Kidney (tissue), 22 donors: ENCODE data around the gene DEFB119. TPM values are rescaled to one million over a fixed set of nuclear protein-coding genes. Genes with fewer than 3 reads are reported as not detected.
"Not testable (repeated sequence)": the region's sequence is repeated elsewhere in the genome, so short reads cannot be mapped to it uniquely, and the experiment has no call there.

ENCODE experiments used
- DNase-seq, 5 donors: peaks; one replicate each; pipeline ENCODE4 v3.0.0-alpha.2; 2013 to 2020
- FAIRE-seq: peaks from 2 replicates; lab custom pipeline; 2012; peaks lifted over from hg19 to GRCh38; lab: Jason Lieb, UNC
- H3K27ac ChIP-seq, 2 donors: one replicate each; pipeline ENCODE4 v1.7.0; 2013; ENCODE audit warnings: low read depth in 2 of 2, low read length in 2 of 2, inconsistent platforms in 1 of 2
- H3K27me3 ChIP-seq: one replicate; pipeline ENCODE4 v1.7.1; 2013; ENCODE audit warnings: low read length, inconsistent platforms; ENCODE audit not compliant: control insufficient read depth, insufficient read depth
- H3K36me3 ChIP-seq, 3 donors: one replicate each; pipeline versions ENCODE4 v1.7.0 to v1.7.1; 2013; ENCODE audit warnings: low read length in 3 of 3, control low read depth in 1 of 3, inconsistent platforms in 1 of 3; ENCODE audit not compliant: insufficient read depth in 3 of 3, control insufficient read depth in 2 of 3
- H3K4me1 ChIP-seq, 3 donors: one replicate each; pipeline versions ENCODE4 v1.7.0 to v1.7.1; 2013; ENCODE audit warnings: low read length in 3 of 3, inconsistent platforms in 1 of 3, low read depth in 1 of 3; ENCODE audit not compliant: control insufficient read depth in 2 of 3, insufficient read depth in 2 of 3
- H3K4me3 ChIP-seq, 3 donors: one replicate each; pipeline versions ENCODE4 v1.7.0 to v1.8.1; 2013; ENCODE audit warnings: low read length in 3 of 3, control low read depth in 1 of 3, inconsistent platforms in 1 of 3
- H3K9ac ChIP-seq, 3 donors: one replicate each; pipeline versions ENCODE4 v1.7.0 to v1.7.1; 2013; ENCODE audit warnings: low read length in 3 of 3, control low read depth in 1 of 3, inconsistent platforms in 1 of 3
- H3K9me3 ChIP-seq, 3 donors: one replicate each; pipeline versions ENCODE4 v1.7.0 to v1.7.1; 2013; ENCODE audit warnings: low read length in 3 of 3, control low read depth in 1 of 3, inconsistent platforms in 1 of 3; ENCODE audit not compliant: control insufficient read depth in 2 of 3, insufficient read depth in 1 of 3
- intact Hi-C: fragments of 100-400 bp; cut with DNase I; formaldehyde crosslinking; loops from one replicate; pipeline ENCODE4 v1.11.1; 2022
- long read RNA-seq, 10 donors: library from polyadenylated mRNA in 1 of 10; unstranded in 1 of 10; transcript quantifications; one replicate each; pipeline ENCODE4 v2.0.0 and lab custom pipeline, GENCODE V29; 2021 to 2026
- polyA plus RNA-seq: library from polyadenylated mRNA; stranded (reverse); fragments of 350-450 nt; fragmentation: Illumina TruSeq; extraction: RNeasy Lipid Tissue Mini Kit (QIAGEN cat#74804); gene quantifications from one replicate; pipeline ENCODE4 v1.2.3, GENCODE V29; 2014; ENCODE audit warnings: low read depth, low replicate concordance; ENCODE audit not compliant: insufficient read depth
- total RNA-seq: library from RNA; stranded (reverse); fragmentation: NEBNext Ultra II Directional; extraction: Animal tissue kit (Norgen Biotek cat#: 25700); gene quantifications from one replicate; pipeline ENCODE4 v1.2.1, GENCODE V29; 2021
- TF ChIP-seq, protein P1 (sequence below): IDR thresholded peaks from 3 replicates; pipeline ENCODE4 v1.5.1; 2012; ENCODE audit warnings: mild to moderate bottlenecking, moderate library complexity, borderline replicate concordance; ENCODE audit not compliant: insufficient read depth; ENCODE audit errors: extremely low read depth
- donor health status: control.
- donor health status: control.
- donor health status: control.
- donor health status: control.
- donor health status: control.
- donor health status: DM: yes; HTN: yes; CAD: no.
- donor health status: Normal renal cell carcinoma (clear cell type).

DEFB119 gene, protein sequence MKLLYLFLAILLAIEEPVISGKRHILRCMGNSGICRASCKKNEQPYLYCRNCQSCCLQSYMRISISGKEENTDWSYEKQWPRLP
- total RNA-seq (not detected), polyA plus RNA-seq (not detected)
- long read RNA-seq, donor 1 = 0 reads
- long read RNA-seq, donor 2 = 0 reads
- long read RNA-seq, donor 3, partial matches to known transcripts = 140 of 188 reads
- long read RNA-seq, donor 3, other reads (novel, unspliced or antisense) = 48 of 188 reads
- long read RNA-seq, donor 4 = 0 reads
- long read RNA-seq, donor 5 = 0 reads
- long read RNA-seq, donor 6 = 0 reads
- long read RNA-seq, donor 7 = 0 reads
- long read RNA-seq, donor 8 = 0 reads
- long read RNA-seq, donor 9 = 0 reads
- long read RNA-seq, donor 10 = 0 reads

DNA sequence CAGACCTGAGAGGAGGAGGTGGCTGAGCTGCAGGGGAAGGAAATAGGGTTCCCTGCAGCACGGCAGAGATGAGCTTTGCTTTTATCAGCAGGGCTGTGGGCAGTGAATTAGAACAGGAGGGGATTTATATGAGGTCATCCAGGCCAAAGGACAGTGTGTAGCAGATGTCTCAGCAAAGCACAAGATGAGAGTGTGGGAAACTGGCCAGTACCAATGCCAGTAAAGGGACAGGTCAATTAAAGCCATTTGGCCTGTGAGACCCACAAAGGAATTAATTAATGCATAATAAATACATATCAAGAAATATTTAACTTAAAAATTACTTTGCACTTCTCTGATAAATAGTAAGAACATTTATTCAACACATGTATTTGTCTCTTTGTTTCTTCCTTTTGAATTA, at the start of gene DEFB119:
Gene DEFB119, minus strand, starts transcription at position 101 of the 400 bp plus-strand sequence. CDS start 107 bp downstream, outside the sequence.
- no peaks in the 10 kb centered on the region for H3K4me1 ChIP-seq
- no peak within 1 kb of the TSS for H3K27ac ChIP-seq
- no peak within 1 kb of the TSS for H3K4me3 ChIP-seq
- H3K27me3 ChIP-seq = no peaks in the 10 kb centered on the region
- intact Hi-C loops = no loop called here
- FAIRE-seq (no peak), DNase-seq (no peak)
- no peaks in the 10 kb centered on the region for H3K36me3 ChIP-seq
- TF ChIP-seq, protein P1, sequence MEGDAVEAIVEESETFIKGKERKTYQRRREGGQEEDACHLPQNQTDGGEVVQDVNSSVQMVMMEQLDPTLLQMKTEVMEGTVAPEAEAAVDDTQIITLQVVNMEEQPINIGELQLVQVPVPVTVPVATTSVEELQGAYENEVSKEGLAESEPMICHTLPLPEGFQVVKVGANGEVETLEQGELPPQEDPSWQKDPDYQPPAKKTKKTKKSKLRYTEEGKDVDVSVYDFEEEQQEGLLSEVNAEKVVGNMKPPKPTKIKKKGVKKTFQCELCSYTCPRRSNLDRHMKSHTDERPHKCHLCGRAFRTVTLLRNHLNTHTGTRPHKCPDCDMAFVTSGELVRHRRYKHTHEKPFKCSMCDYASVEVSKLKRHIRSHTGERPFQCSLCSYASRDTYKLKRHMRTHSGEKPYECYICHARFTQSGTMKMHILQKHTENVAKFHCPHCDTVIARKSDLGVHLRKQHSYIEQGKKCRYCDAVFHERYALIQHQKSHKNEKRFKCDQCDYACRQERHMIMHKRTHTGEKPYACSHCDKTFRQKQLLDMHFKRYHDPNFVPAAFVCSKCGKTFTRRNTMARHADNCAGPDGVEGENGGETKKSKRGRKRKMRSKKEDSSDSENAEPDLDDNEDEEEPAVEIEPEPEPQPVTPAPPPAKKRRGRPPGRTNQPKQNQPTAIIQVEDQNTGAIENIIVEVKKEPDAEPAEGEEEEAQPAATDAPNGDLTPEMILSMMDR = no peak
- no peak within 1 kb of the TSS for H3K9ac ChIP-seq
- no peaks in the 10 kb centered on the region for H3K9me3 ChIP-seq

DNA sequence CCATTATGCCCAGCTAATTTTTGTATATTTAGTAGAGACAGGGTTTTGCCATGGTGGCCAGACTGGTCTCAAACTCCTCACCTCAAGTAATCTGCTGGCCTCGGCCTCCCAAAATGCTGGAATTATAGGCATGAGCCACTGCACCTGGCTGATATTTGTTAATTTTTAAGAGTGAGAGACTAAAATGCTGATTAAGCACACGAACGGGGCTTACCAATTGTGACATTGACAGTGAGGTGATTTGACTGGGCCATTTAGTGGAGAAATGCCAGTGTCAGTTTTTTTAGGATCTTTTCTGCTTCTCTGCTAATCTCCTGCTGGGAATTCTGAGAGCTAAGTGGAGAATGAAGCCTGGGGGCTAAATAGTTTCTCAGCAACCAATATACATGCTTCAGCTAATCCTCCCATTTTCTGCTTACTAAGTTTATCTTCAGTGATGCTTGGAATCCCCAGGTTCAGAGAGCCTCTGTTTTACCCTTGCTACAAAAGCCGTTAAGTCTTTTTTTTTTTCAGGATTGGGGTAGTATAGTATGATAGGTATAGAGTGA, 40.3 kb upstream of the DEFB119 start:
- no peak for FAIRE-seq
- Histone ChIP-seq H3K27ac (no peak overlapping the region), H3K9ac (no peak overlapping the region), H3K9me3 (no peaks in the 10 kb centered on the region), H3K4me3 (no peak overlapping the region), H3K36me3 (no peaks in the 10 kb centered on the region), H3K27me3 (no peaks in the 10 kb centered on the region), H3K4me1 (no peaks in the 10 kb centered on the region)
- DNase-seq = no peak
- TF ChIP-seq, protein P1 = no peak
- intact Hi-C loops = no loop called here

DNA sequence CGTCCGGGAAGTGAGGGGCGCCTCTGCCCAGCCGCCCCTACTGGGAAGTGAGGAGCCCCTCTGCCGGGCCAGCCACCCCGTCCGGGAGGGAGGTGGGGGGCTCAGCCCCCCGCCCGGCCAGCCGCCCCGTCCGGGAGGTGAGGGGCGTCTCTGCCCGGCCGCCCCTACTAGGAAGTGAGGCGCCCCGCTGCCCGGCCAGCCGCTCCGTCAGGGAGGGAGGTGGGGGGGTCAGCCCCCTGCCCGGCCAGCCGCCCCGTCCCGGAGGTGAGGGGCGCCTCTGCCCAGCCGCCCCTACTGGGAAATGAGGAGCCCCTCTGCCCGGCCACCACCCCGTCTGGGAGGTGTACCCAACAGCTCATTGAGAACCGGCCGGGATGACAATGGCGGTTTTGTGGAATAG, 37.2 kb upstream of the DEFB119 start:
- H3K9me3 ChIP-seq, H3K36me3 ChIP-seq, intact Hi-C loops, H3K27me3 ChIP-seq, H3K4me1 ChIP-seq, FAIRE-seq, DNase-seq, H3K9ac ChIP-seq, H3K27ac ChIP-seq, H3K4me3 ChIP-seq: not testable (repeated sequence)

DNA sequence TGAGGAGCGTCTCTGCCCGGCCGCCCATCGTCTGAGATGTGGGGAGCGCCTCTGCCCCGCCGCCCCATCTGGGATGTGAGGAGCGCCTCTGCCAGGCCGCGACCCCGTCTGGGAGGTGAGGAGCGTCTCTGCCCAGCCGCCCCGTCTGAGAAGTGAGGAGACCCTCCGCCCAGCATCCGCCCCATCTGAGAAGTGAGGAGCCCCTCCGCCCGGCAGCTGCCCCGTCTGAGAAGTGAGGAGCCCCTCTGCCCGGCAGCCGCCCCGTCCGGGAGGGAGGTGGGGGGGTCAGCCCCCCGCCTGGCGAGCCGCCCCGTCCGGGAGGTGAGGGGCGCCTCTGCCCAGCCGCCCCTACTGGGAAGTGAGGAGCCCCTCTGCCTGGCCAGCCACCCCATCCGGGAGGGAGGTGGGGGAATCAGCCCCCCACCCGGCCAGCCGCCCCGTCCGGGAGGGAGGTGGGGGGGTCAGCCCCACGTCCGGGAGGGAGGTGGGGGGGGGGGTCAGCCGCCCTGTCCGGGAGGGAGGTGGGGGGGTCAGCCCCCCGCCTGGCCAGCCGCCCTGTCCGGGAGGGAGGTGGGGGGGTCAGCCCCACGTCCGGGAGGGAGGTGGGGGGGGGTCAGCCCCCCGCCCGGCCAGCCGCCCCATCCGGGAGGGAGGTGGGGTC, 36.6 kb upstream of the DEFB119 start:
- H3K27ac ChIP-seq, intact Hi-C loops: not testable (repeated sequence)

More for the DNA sequence above, 36.6 kb upstream of the DEFB119 start:
- H3K4me1 ChIP-seq, H3K27me3 ChIP-seq, H3K9me3 ChIP-seq, H3K9ac ChIP-seq, FAIRE-seq, DNase-seq, H3K4me3 ChIP-seq, H3K36me3 ChIP-seq: not testable (repeated sequence)
